ENCODE measurements around the gene BMPR1A. TPM values are rescaled to one million over a fixed set of nuclear protein-coding genes. Genes with fewer than 3 reads are reported as not detected.

The BMPR1A gene
- total and polyA plus RNA-seq, 9 of the 15 experiments (the other 6 are each of a cell fraction or from before 2014, with no cell fraction given), result 1.6 to 17.5 (median 9.1) TPM

GRCh38 chr10:86858011-86858410 lies 101.6 kb downstream of the BMPR1A start:
- Histone ChIP-seq H3K27ac (ENCODE audit: extremely low read depth, low read depth, low read length) (no peak overlapping the region), H3K9me1 (ENCODE audit: control insufficient read depth, insufficient read depth, low read length) (no peaks in the 10 kb centered on the region), H3K4me1 (replicated peaks in 1 of 2; ENCODE audit: control insufficient read depth in 2 of 2, insufficient read depth in 2 of 2, low read length in 2 of 2) (no peaks in the 10 kb centered on the region), H3K4me2 (ENCODE audit: insufficient read depth, low read length) (no peak overlapping the region), H3K4me3 (no peak overlapping the region), H3K9me3 (replicated peaks; ENCODE audit: control insufficient read depth, insufficient read depth, low read depth, low read length) (no peaks in the 10 kb centered on the region), H4K20me1 (replicated peaks; ENCODE audit: control insufficient read depth, insufficient read depth, low read length) (no peaks in the 10 kb centered on the region), H3K79me2 (ENCODE audit: control insufficient read depth, insufficient read depth, low read length) (no peaks in the 10 kb centered on the region), H3K36me3 (ENCODE audit: control insufficient read depth, insufficient read depth, low read length) (no peaks in the 10 kb centered on the region), H3K9ac (ENCODE audit: insufficient read depth in 1 of 2, low read depth in 2 of 2, low read length in 2 of 2) (no peak overlapping the region), H2AFZ (ENCODE audit: low read depth, low read length) (no peak overlapping the region), H3K27me3 (ENCODE audit: control insufficient read depth in 2 of 2, insufficient read depth in 2 of 2, low read length in 2 of 2) (no peaks in the 10 kb centered on the region)
- in situ Hi-C loops (cut with MboI), result no loop called here
- no TSS peak for BruUV-seq (replicated peaks)
- FAIRE-seq (no peak), ATAC-seq (no peak), DNase-seq (ENCODE audit: extremely low read depth in 1 of 4, low spot score in 3 of 4) (no peak)
- WGBS (ENCODE audit: insufficient coverage, low coverage, missing lambda C conversion rate), result 73% methylated on average over 1 of the region's 1 CpG
- POLR2A ChIA-PET, result interaction anchor here (1.2 kb wide), 1 partner anchor 20 kb away, joined by 3 read pairs; no protein-coding TSS in a partner anchor
- CTCF ChIA-PET (ENCODE audit: low intra/inter-chr PET ratio), result no interaction called here
- intact Hi-C loops (cut with micrococcal nuclease), result no loop called here
- no peak for TF ChIP-seq ZNF384 (IDR thresholded peaks at IDR 0.05; ENCODE audit: low read depth, low read length)
- no peak for TF ChIP-seq EGR1 (conservative IDR thresholded peaks at IDR 0.05)
- TF ChIP-seq YY1 (IDR thresholded peaks at IDR 0.05; ENCODE audit: borderline replicate concordance in 1 of 3, control insufficient read depth in 1 of 3, extremely low read depth in 1 of 3, insufficient read depth in 3 of 3, insufficient read length in 1 of 3, insufficient replicate concordance in 2 of 3, low read depth in 1 of 3, low read length in 2 of 3), result no peak
- no peak for TF ChIP-seq SLC30A9 (CRISPR knock-in tag; IDR thresholded peaks at IDR 0.05)
- no peak for TF ChIP-seq ZNF212 (CRISPR knock-in tag; IDR thresholded peaks at IDR 0.05)
- no peak for TF ChIP-seq ZHX1 (conservative IDR thresholded peaks at IDR 0.05; ENCODE audit: low read length)
- no peak for TF ChIP-seq TBL1XR1 (IDR thresholded peaks at IDR 0.05; ENCODE audit: low read length in 2 of 2)
- TF ChIP-seq ZNF408 (CRISPR knock-in tag; IDR thresholded peaks at IDR 0.05; ENCODE audit: low read depth), result no peak
- no peak for TF ChIP-seq HDAC2 (IDR thresholded peaks at IDR 0.05)
- no peak for TF ChIP-seq ARNT (IDR thresholded peaks at IDR 0.05)
- TF ChIP-seq E2F1 (CRISPR knock-in tag; IDR thresholded peaks at IDR 0.05), result no peak
- no peak for TF ChIP-seq GABPA (tag; conservative IDR thresholded peaks at IDR 0.05; ENCODE audit: low read depth)
- TF ChIP-seq HMG20A (CRISPR knock-in tag; conservative IDR thresholded peaks at IDR 0.05), result no peak
- TF ChIP-seq IRF1 (CRISPR knock-in tag; IDR thresholded peaks at IDR 0.05; ENCODE audit: borderline replicate concordance), result no peak
- no peak for TF ChIP-seq IRF9 (tag; IDR thresholded peaks at IDR 0.05)
- no peak for TF ChIP-seq BACH1 (tag; IDR thresholded peaks at IDR 0.05)
- no peak for TF ChIP-seq POLR2AphosphoS2 (IDR thresholded peaks at IDR 0.05; ENCODE audit: low read length)
- no peak for TF ChIP-seq ZNF696 (CRISPR knock-in tag; conservative IDR thresholded peaks at IDR 0.05)
- TF ChIP-seq PTBP1 (IDR thresholded peaks at IDR 0.05; ENCODE audit: low read depth, low read length), result no peak

Data from K562 (cell line).